Keratinocyte (primary cell): ENCODE results near the gene DCLK1. TPM values are rescaled to one million over a fixed set of nuclear protein-coding genes. Genes with fewer than 3 reads are reported as not detected.

Experiments used
- DNase-seq: peaks from one replicate; pipeline ENCODE4 v3.0.0-alpha.2; 2011; ENCODE audit warnings: low read depth, missing footprints, low spot score
- FAIRE-seq: peaks from 2 replicates; lab custom pipeline; 2011; peaks lifted over from hg19 to GRCh38; lab: Jason Lieb, UNC
- H2AFZ ChIP-seq: 2 replicates; pipeline ENCODE4 v1.6.0; 2012; ENCODE audit warnings: low read length, control low read depth, inconsistent platforms; ENCODE audit not compliant: control insufficient read depth
- H3K27ac ChIP-seq: 2 replicates; pipeline ENCODE4 v1.5.1; 2011; ENCODE audit warnings: low read length; ENCODE audit not compliant: control insufficient read depth, insufficient read depth
- H3K27me3 ChIP-seq: 3 replicates; pipeline ENCODE4 v1.6.0; 2011; ENCODE audit warnings: low read length; ENCODE audit not compliant: control insufficient read depth, insufficient read depth; ENCODE audit errors: extremely low read depth
- H3K36me3 ChIP-seq, 2 experiments: 2 replicates in 1 of 2; 3 replicates in 1 of 2; pipeline ENCODE4 v1.5.1; 2011; ENCODE audit warnings: low read length in 2 of 2, mild to moderate bottlenecking in 1 of 2; ENCODE audit not compliant: control insufficient read depth in 2 of 2, insufficient read depth in 2 of 2; ENCODE audit errors: extremely low read depth in 1 of 2
- H3K4me1 ChIP-seq: 3 replicates; pipeline ENCODE4 v1.5.1; 2011; ENCODE audit warnings: low read length; ENCODE audit not compliant: control insufficient read depth, insufficient read depth; ENCODE audit errors: extremely low read depth
- H3K4me2 ChIP-seq: 3 replicates; pipeline ENCODE4 v1.6.0; 2011; ENCODE audit warnings: low read depth, low read length; ENCODE audit not compliant: control insufficient read depth, insufficient read depth; ENCODE audit errors: extremely low read depth
- H3K4me3 ChIP-seq, 3 experiments: fragments of 200-600 bp in 1 of 3; sonication (generic) in 1 of 3; 2 replicates in 2 of 3; 3 replicates in 1 of 3; pipeline ENCODE4 v1.5.1; 2011 to 2016; ENCODE audit warnings: low read length in 3 of 3, mild to moderate bottlenecking in 3 of 3, control low read depth in 2 of 3, inconsistent platforms in 1 of 3, low read depth in 1 of 3, mixed read lengths in 1 of 3, mixed run types in 1 of 3, moderate library complexity in 1 of 3; ENCODE audit not compliant: control insufficient read depth in 2 of 3, insufficient read depth in 2 of 3; ENCODE audit errors: extremely low read depth in 1 of 3
- H3K79me2 ChIP-seq: 2 replicates; pipeline ENCODE4 v1.6.0; 2012; ENCODE audit warnings: low read length; ENCODE audit not compliant: control insufficient read depth, insufficient read depth
- H3K9ac ChIP-seq: 3 replicates; pipeline ENCODE4 v1.6.0; 2011; ENCODE audit warnings: low read length; ENCODE audit not compliant: control insufficient read depth, insufficient read depth; ENCODE audit errors: extremely low read depth
- H3K9me1 ChIP-seq: 3 replicates; pipeline ENCODE4 v1.6.0; 2011; ENCODE audit warnings: low read length; ENCODE audit not compliant: control insufficient read depth, insufficient read depth; ENCODE audit errors: extremely low read depth
- H3K9me3 ChIP-seq: 2 replicates; pipeline ENCODE4 v1.5.1; 2012; ENCODE audit warnings: low read depth, low read length; ENCODE audit not compliant: control insufficient read depth
- H4K20me1 ChIP-seq: 3 replicates; pipeline ENCODE4 v1.6.0; 2011; ENCODE audit warnings: low read length; ENCODE audit not compliant: control insufficient read depth, insufficient read depth; ENCODE audit errors: extremely low read depth
- CTCF ChIP-seq, 3 experiments: IDR thresholded peaks in 1 of 3; conservative IDR thresholded peaks in 1 of 3; optimal IDR thresholded peaks in 1 of 3; 2 replicates in 2 of 3; 3 replicates in 1 of 3; pipeline versions ENCODE3 to v1.5.1; 2011; ENCODE audit warnings: low read length in 3 of 3, mild to moderate bottlenecking in 3 of 3, moderate library complexity in 2 of 3, control low read depth in 1 of 3, inconsistent platforms in 1 of 3; ENCODE audit not compliant: insufficient read depth in 2 of 3; ENCODE audit errors: extremely low read depth in 1 of 3
- EZH2 ChIP-seq: IDR thresholded peaks from one replicate; pipeline ENCODE4 v1.6.1; 2012; ENCODE audit warnings: inconsistent platforms, mild to moderate bottlenecking, low read length, moderate library complexity
- dilution Hi-C: fragments of 300-500 bp; cut with MboI; formaldehyde crosslinking; loops from one replicate; pipeline ENCODE4 v1.7.0; 2020; ENCODE audit warnings: low sequenced_read_pairs; ENCODE audit not compliant: extremely low pct_ligation_motif_present
- polyA plus RNA-seq, 5 experiments: library from polyadenylated mRNA; depleted of rRNA in 3 of 5; stranded (reverse) in 3 of 5; stranded (forward) in 1 of 5; unstranded in 1 of 5; fragments of >200 nt; gene quantifications; 1 replicate in 1 of 5; 2 replicates in 3 of 5; 3 replicates in 1 of 5; pipeline versions ENCODE4 v1.2.1 to v1.2.3, GENCODE V29; 2011 to 2012; ENCODE audit warnings: missing spikeins in 2 of 5, low read depth in 1 of 5, low replicate concordance in 1 of 5

Gene DCLK1
- polyA plus RNA-seq, 1 donor (not counting 4 experiments of a cell fraction or from before 2014, with no cell fraction given), result 0.04 TPM

- H3K4me1 ChIP-seq, result no peaks in the 10 kb centered on the region
- DNase-seq, result no peak
Observed at GRCh38 chr13:36107521-36107920, 23.7 kb downstream of the DCLK1 start.

GRCh38 chr13:36105726-36106125 is 25.5 kb downstream of the DCLK1 start:
- DNase-seq (no peak), FAIRE-seq (no peak)
- Histone ChIP-seq H3K9me1 (no peaks in the 10 kb centered on the region), H3K36me3 (no peaks in the 10 kb centered on the region), H4K20me1 (no peaks in the 10 kb centered on the region), H3K9ac (no peak overlapping the region), H3K4me1 (no peaks in the 10 kb centered on the region), H3K9me3 (no peaks in the 10 kb centered on the region), H3K27ac (no peak overlapping the region), H2AFZ (no peak overlapping the region), H3K4me2 (no peak overlapping the region), H3K79me2 (no peaks in the 10 kb centered on the region), H3K4me3 (no peak overlapping the region), H3K27me3 (no peaks in the 10 kb centered on the region)
- dilution Hi-C loops, result no loop called here
- TF ChIP-seq EZH2, result no peak
- TF ChIP-seq CTCF (optimal IDR thresholded peaks at IDR 0.05 in 1 of 3, IDR thresholded peaks at IDR 0.05 in 1 of 3, conservative IDR thresholded peaks at IDR 0.05 in 1 of 3; ENCODE audit: extremely low read depth in 1 of 3, insufficient read depth in 2 of 3, low read length in 3 of 3), result no peak

More at GRCh38 chr13:36107521-36107920, 23.7 kb downstream of the DCLK1 start:
- Histone ChIP-seq H3K4me3 (no peak overlapping the region), H4K20me1 (no peaks in the 10 kb centered on the region), H3K4me2 (no peak overlapping the region), H3K79me2 (no peaks in the 10 kb centered on the region), H3K9ac (no peak overlapping the region), H3K9me1 (no peaks in the 10 kb centered on the region), H2AFZ (no peak overlapping the region), H3K27me3 (no peaks in the 10 kb centered on the region), H3K9me3 (no peaks in the 10 kb centered on the region), H3K27ac (no peak overlapping the region), H3K36me3 (no peaks in the 10 kb centered on the region)
- no peak for FAIRE-seq
- no peak for TF ChIP-seq EZH2
- TF ChIP-seq CTCF (optimal IDR thresholded peaks at IDR 0.05 in 1 of 3, IDR thresholded peaks at IDR 0.05 in 1 of 3, conservative IDR thresholded peaks at IDR 0.05 in 1 of 3; ENCODE audit: extremely low read depth in 1 of 3, insufficient read depth in 2 of 3, low read length in 3 of 3), result no peak
- dilution Hi-C loops, result no loop called here
